ENCODE measurements around the gene HPS1. TPM values are rescaled to one million over a fixed set of nuclear protein-coding genes. Genes with fewer than 3 reads are reported as not detected.
A peak's percentile ranks its signal among the peaks of the same experiment; 100 is the strongest.

Gene HPS1
- total RNA-seq, 4 donors from 2014 or later, result 26.3 to 40.6 (median 27.9) TPM

GRCh38 chr10:98404571-98405359 lies 42.0 kb downstream of the HPS1 start:
- peaks cover 0 to 11% (median 7%) of the 10 kb centered on the region in 3 donors for H3K4me1 ChIP-seq
- no peaks in the 10 kb centered on the region for H3K27me3 ChIP-seq
- peaks cover 0 to 12% (median 0%) of the 10 kb centered on the region in 3 donors for H3K36me3 ChIP-seq
- TF ChIP-seq CTCF (IDR thresholded peaks at IDR 0.05) (no peak), POLR2A (IDR thresholded peaks at IDR 0.05) (no peak)
- no peaks in the 10 kb centered on the region for H3K9me3 ChIP-seq
- peak overlapping the region in 1 of 4 donors; percentile 47 for H3K27ac ChIP-seq
- intact Hi-C loops (cut with DNase I), result no loop called here
- WGBS, 2 donors, result 55 to 81% methylated on average over 5 of the region's 8 CpGs
- no peak overlapping the region for H3K4me3 ChIP-seq
- no peak for DNase-seq

- TF ChIP-seq POLR2A (IDR thresholded peaks at IDR 0.05) (no peak), CTCF (IDR thresholded peaks at IDR 0.05) (no peak)
- H3K27me3 ChIP-seq, result no peaks in the 10 kb centered on the region
- intact Hi-C loops (cut with DNase I), result no loop called here
- H3K36me3 ChIP-seq, result peaks cover 0 to 13% (median 0%) of the 10 kb centered on the region in 3 donors
- no peak overlapping the region for H3K4me3 ChIP-seq
- H3K4me1 ChIP-seq, result peaks cover 0 to 11% (median 7%) of the 10 kb centered on the region in 3 donors
- WGBS, 2 donors, result 56 to 58% methylated on average over 7 of the region's 7 CpGs
- no peak for DNase-seq
- H3K27ac ChIP-seq, result no peak overlapping the region
- H3K9me3 ChIP-seq, result no peaks in the 10 kb centered on the region
Measured at GRCh38 chr10:98403812-98404504, 42.8 kb downstream of the HPS1 start.

GRCh38 chr10:98402931-98403718 lies 43.6 kb downstream of the HPS1 start:
- 94 to 96% methylated on average over 22 to 23 of the region's 23 CpGs for WGBS, 2 donors
- Histone ChIP-seq H3K36me3 (peaks cover 0 to 13% (median 0%) of the 10 kb centered on the region in 3 donors), H3K4me1 (peaks cover 0 to 11% (median 7%) of the 10 kb centered on the region in 3 donors), H3K4me3 (no peak overlapping the region), H3K27ac (no peak overlapping the region), H3K27me3 (no peaks in the 10 kb centered on the region), H3K9me3 (no peaks in the 10 kb centered on the region)
- DNase-seq, result no peak
- intact Hi-C loops (cut with DNase I), result no loop called here
- TF ChIP-seq POLR2A (IDR thresholded peaks at IDR 0.05), result no peak

- no peak overlapping the region for H3K27ac ChIP-seq
- TF ChIP-seq POLR2A (IDR thresholded peaks at IDR 0.05) (no peak), CTCF (IDR thresholded peaks at IDR 0.05) (no peak)
- H3K9me3 ChIP-seq, result no peaks in the 10 kb centered on the region
- H3K36me3 ChIP-seq, result peaks cover 0 to 15% (median 0%) of the 10 kb centered on the region in 3 donors
- 84 to 89% methylated on average over 7 of the region's 7 CpGs for WGBS, 2 donors
- H3K4me3 ChIP-seq, result no peak overlapping the region
- H3K4me1 ChIP-seq, result peaks cover 0 to 11% (median 7%) of the 10 kb centered on the region in 3 donors
- DNase-seq, result no peak
- intact Hi-C loops (cut with DNase I), result no loop called here
- no peaks in the 10 kb centered on the region for H3K27me3 ChIP-seq
Measured at GRCh38 chr10:98402478-98402877, 44.3 kb downstream of the HPS1 start.

GRCh38 chr10:98400482-98400881 lies 46.3 kb downstream of the HPS1 start:
- peaks cover 0 to 33% (median 0%) of the 10 kb centered on the region in 3 donors for H3K36me3 ChIP-seq
- intact Hi-C loops (cut with DNase I), result no loop called here

More at GRCh38 chr10:98400482-98400881, 46.3 kb downstream of the HPS1 start:
- peaks cover 0 to 11% (median 7%) of the 10 kb centered on the region in 3 donors for H3K4me1 ChIP-seq
- H3K27ac ChIP-seq, result no peak overlapping the region
- 90 to 98% methylated on average over 2 of the region's 2 CpGs for WGBS, 2 donors
- H3K27me3 ChIP-seq, result no peaks in the 10 kb centered on the region
- no peak for DNase-seq
- H3K4me3 ChIP-seq, result no peak overlapping the region
- no peaks in the 10 kb centered on the region for H3K9me3 ChIP-seq
- TF ChIP-seq POLR2A (IDR thresholded peaks at IDR 0.05), result no peak
- TF ChIP-seq CTCF (IDR thresholded peaks at IDR 0.05), result no peak

Measured in esophagus squamous epithelium (tissue), 5 donors.